ENCODE data around the gene HMCN1.
"Not testable (repeated sequence)": the region's sequence is repeated elsewhere in the genome, so short reads cannot be mapped to it uniquely, and the experiment has no call there.

Gene HMCN1

DNA sequence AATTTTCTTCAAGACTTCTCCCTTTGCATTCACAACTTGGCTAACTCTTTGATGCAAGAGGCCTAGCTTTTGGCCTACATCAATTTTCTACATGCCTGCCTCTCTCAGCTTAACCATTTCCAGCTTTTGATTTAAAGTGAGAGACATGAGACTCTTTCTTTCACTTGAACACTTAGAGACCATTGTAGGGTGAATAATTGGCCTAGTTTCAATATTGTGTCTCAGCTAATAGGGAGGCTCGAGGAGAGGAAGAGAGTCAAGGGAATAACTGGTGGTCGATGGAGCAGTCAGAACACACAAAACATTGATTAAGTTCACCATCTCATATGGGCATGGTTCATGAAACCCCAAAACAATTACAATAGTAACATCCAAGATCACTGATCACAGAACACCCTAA is 415.4 kb downstream of the HMCN1 start:
- DNase-seq (ENCODE audit: low read depth, low spot score): no peak

DNA sequence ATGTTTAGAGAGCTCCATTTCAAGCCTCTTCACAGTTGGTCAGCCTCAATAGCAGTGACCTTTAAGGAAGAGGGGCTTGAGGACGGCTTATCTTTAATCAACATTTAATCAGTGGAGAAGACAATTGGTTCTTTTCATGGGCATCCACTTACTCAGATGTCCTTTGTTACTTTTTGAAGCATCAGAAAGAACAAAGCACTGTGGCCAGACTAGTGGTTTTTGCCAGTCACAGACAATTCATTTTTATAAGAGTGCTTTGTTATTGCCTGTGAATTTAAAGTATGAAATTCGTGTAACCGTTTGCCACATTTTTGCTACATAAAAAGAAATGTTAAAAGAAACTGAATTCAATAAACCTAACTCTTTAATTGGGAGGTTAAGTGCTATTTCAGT is 418.0 kb downstream of the HMCN1 start:
- DNase-seq (ENCODE audit: low read depth, low spot score): no peak

DNA sequence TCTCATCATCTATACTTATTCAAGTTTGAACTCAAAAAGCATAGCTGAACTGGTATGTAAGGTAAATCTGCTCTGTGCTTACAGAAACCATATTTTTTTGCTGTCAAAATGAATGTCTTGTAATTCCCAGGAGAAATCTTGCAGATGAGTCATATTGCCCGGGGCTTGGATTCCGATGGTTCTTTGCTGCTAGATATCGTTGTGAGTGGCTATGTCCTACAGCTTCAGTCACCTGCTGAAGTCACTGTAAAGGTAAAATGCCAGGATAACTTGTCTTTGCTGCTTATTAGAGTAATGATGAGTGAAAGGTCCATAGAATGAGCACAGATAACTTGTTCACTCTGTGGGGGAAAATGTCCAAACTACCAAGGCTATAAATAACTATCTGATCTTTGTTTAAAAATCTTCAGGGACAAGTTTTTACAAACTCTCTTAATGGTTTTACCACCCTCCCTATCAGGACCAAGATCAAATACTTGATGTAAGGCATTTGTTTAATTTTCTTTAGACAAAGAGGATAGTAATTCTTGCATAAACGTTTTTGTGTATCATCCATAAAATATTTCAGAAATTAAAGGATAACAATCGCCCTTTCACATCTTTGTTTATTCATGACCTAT is 418.5 kb downstream of the HMCN1 start:
- DNase-seq (ENCODE audit: low read depth, low spot score): no peak

DNA sequence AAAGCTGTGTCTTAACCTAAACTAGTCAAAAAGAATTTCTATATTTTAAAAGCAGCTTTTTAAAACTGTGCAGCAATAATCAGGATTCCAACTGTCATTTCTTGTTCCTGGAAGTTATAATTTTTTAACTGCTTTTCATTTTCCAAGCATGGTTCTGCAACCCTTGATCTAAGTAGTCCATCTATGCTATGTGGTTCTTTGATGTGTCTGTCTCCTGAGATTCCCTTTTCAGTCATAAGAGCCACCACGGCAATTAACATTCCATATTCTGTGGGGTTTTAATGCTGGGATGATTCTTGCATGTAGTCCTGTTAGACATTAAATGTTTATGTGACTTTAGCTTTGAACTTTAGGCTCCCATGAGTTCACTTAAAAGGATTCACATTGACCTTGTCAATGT is 420.5 kb downstream of the HMCN1 start:
- no peak for DNase-seq (ENCODE audit: low read depth, low spot score)

DNA sequence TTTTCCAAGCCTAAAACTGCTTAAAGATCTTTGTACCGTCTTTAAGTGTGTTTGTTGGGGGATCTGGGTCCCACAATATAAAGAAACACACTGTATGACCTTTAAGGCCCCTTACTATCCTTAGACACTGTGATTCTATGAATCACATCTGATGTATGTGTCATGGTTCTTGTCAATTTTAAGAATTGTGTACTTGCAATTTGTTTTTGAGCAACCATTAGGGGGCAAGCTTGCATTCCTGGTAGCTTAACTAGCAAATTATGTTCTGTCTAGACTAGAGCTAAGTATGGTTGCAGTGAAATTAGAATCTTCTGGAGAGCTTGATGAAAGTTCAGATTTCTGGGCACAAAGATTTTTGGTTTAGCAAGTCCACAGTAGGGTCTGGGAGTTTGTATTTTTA is 421.4 kb downstream of the HMCN1 start:
- DNase-seq (ENCODE audit: low read depth, low spot score): no peak

GRCh38 chr1:186162895-186163294 is 428.7 kb downstream of the HMCN1 start:
- DNase-seq (ENCODE audit: low read depth, low spot score): not testable (repeated sequence)

- no peak for DNase-seq (ENCODE audit: low read depth, low spot score)
Measured at GRCh38 chr1:186164773-186165172, 430.6 kb downstream of the HMCN1 start.

- no peak for DNase-seq (ENCODE audit: low read depth, low spot score)
Measured at GRCh38 chr1:186165303-186165702, 431.1 kb downstream of the HMCN1 start.

DNA sequence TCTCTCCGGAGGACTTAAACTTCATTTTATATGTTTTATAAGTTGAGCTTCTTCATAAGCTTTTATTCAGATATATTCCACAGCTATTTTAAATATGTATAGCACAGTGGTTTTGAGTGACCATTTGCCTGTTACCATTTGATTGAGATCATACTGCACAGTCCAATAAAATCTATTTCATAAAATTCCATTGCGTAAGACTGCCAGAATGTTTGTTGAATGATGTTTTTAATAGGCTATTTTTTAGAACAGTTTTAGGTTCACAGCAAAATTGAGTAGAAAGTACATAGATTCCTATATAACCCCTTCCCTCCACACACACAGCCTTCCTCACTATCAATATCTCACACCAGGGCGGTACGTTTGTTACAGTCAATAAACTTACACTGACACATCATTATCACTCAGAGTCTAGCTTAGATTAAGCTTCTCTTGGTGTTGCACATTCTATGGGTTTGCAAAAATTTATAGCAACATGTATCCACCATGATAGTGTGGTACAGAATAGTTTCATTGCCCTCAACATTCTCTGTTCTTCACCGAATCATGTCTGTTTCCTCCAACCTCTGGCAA is 433.0 kb downstream of the HMCN1 start:
- DNase-seq (ENCODE audit: low read depth, low spot score): no peak

- no peak for DNase-seq (ENCODE audit: low read depth, low spot score)
Measured at GRCh38 chr1:186175588-186175987, 441.4 kb downstream of the HMCN1 start.

DNA sequence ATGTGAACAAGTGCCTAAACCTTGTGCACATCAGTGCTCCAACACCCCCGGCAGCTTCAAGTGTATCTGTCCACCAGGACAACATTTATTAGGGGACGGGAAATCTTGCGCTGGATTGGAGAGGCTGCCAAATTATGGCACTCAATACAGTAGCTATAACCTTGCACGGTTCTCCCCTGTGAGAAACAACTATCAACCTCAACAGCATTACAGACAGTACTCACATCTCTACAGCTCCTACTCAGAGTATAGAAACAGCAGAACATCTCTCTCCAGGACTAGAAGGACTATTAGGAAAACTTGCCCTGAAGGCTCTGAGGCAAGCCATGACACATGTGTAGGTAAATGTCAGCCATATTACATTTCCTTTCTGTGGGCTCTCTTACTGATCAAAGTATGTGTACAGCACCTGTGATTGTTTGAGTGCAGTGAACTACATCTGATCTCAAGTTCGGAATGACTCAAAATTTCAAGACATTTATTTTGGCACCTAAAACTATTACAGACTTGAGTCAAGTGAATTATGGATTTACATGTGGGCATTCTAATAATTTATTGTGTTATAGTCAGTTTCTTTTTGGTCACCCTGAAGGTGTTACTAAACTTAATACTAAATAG is 444.3 kb downstream of the HMCN1 start:
- DNase-seq (ENCODE audit: low read depth, low spot score): no peak

- no peak for DNase-seq (ENCODE audit: low read depth, low spot score)
Measured at GRCh38 chr1:186179231-186179630, 445.0 kb downstream of the HMCN1 start.

DNA sequence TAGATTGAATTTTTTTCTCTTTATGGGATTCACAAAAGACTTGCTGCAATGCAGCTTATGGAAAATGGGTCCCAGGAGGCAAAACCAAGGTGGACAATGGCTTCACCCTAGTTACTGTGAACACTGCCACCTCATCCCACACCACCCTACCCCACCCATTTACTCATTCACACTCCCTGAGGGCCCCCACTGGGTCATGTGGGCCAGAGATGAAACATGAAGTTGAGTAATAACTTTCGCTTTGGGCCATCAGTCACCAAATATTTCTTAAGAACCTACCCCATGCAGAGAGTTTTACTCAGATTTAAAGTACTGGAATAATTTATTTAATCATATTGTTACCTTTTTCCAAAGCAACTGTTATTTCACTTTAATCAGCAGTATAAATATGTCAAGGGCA is 449.0 kb downstream of the HMCN1 start:
- no peak for DNase-seq (ENCODE audit: low read depth, low spot score)

DNA sequence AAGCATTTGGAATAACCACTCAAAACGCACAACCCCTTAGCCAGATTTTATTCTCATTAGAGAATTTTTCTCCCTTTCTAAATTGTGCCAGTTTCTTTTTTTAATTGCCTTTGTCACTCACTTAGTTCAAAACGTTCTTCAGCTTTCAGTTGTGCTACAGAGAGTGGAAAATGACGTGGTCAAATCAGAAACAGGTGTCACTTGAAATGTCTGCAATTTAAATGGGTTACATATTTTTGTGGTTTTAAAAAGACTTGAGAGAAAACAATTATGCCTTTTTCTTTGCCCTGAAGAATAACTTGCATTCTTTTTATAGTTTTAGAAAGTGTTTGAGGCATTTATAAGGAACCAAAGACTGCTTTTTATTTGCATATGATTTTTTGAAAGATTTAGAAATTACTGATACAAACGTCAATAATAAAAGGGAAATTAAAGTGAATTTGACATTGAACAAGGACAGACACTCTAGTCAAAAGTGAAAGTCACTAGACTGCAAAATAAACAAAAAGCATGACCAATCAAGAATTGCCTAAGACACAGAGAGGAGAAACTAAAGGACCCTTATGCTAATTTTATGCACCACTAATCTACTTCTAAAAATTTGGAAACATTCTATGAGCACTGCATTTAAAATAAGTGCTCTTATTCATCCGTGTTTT is 449.9 kb downstream of the HMCN1 start:
- DNase-seq (ENCODE audit: low read depth, low spot score): no peak

DNA sequence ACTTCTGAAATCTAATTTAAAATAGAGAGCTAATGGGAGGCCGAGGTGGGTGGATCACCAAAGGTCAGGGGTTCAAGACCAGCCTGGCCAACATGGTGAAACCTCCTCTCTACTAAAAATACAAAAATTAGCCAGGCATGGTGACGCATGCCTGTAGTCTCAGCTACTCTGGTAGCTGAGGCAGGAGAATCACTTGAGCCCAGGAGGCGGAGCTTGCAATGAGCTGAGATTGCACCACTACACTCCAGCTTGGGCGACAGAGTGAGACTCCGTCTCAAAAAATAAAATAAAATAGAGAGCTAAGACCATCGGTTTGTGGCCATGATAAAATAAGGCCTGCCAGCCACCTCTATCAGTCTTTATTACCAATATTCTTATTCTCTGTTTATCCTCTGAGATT is 452.1 kb downstream of the HMCN1 start:
- not testable (repeated sequence) for DNase-seq (ENCODE audit: low read depth, low spot score)

GRCh38 chr1:186187601-186188000 is 453.4 kb downstream of the HMCN1 start:
- DNase-seq (ENCODE audit: low read depth, low spot score): no peak

- no peak for DNase-seq (ENCODE audit: low read depth, low spot score)
Measured at GRCh38 chr1:186188004-186188539, 453.9 kb downstream of the HMCN1 start.

DNA sequence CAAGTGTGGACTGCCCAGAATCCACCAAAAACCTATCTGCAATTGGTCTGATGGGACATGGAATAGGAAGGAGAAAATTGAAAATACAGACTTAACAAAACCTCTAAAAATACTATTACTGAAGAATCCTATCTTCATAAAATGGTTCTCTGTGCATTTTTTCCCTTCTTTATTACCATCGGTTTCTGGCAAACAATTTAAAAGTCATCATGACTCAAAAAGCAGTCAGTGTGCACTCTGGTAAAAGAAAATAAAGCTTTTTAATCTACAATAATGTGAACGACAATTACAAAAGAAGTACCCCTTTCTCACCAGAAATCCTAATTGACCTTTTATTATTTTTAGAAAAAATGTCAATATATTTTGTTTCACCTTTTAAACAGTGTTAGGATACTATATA is 454.5 kb downstream of the HMCN1 start:
- no peak for DNase-seq (ENCODE audit: low read depth, low spot score)

- DNase-seq (ENCODE audit: low read depth, low spot score): no peak
Measured at GRCh38 chr1:186189156-186189555, 455.0 kb downstream of the HMCN1 start.

- no peak for DNase-seq (ENCODE audit: low read depth, low spot score)
Measured at GRCh38 chr1:186191511-186191910, 457.3 kb downstream of the HMCN1 start.

GRCh38 chr1:186193224-186193623 is 459.0 kb downstream of the HMCN1 start:
- DNase-seq (ENCODE audit: low read depth, low spot score): no peak

DNA sequence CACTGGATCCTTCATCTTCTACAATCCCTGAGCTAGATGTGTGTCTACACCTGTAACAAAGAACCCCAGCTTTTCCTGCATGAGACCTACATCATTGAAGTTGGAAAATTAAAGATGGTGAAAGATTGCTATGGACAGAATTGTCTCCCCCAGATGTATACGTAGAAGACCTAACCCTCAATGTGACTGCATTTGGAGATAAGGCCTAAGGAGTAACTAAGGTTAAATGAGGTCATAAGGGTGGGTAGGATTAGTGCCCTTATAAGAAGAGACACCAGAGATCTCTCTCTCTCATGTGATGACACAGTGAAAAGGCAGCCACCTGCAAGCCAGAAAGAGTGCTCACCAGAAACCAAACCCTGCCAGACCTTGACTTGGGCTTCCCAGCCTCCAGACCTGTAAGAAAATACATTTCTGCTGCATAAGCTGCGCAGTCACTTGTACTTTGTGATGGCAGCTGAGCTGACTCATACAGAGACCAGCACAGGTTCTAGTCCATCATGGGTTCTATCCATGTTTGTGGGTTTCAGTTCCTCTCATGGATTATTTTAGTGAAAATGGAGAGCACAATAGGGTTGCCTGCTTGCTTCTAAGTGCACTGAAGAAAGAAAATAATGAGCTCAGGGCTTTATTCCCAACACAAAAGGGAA is 460.0 kb downstream of the HMCN1 start:
- DNase-seq (ENCODE audit: low read depth, low spot score): no peak
